ENCODE measurements around the gene C12orf57.

The C12orf57 gene

DNA sequence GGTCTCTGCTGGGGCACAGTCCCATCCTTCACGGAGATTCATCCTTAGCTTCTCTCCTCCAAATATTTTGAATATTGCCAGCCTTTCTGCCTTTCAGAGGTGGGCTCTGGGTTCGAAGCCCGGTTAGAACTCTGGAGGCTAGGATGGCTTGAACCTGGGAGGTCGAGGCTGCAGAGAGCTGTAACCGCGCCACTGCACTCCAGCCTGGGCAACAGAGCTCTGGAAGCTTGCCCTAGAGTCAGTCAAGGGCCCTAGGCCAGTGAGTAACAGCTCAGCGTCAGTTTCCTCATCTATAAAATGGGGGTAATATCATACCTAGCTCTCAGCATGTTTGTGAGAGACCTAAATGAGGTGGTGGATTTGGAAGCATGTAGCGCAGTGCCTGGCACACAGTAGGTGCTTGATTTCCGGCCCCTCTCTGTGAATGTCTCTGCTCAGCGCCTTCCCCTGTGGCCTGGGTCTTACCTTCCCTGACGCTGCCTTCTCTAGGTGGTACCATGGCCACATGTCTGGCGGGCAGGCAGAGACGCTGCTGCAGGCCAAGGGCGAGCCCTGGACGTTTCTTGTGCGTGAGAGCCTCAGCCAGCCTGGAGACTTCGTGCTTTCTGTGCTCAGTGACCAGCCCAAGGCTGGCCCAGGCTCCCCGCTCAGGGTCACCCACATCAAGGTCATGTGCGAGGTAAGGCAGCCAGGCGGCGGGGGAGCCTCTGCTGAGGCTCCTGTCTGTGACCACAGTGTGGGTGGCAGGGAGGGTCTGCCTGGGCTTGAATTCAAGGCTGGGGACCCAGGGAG is 10.7 kb downstream of the C12orf57 start:
- FAIRE-seq, result no peak

DNA sequence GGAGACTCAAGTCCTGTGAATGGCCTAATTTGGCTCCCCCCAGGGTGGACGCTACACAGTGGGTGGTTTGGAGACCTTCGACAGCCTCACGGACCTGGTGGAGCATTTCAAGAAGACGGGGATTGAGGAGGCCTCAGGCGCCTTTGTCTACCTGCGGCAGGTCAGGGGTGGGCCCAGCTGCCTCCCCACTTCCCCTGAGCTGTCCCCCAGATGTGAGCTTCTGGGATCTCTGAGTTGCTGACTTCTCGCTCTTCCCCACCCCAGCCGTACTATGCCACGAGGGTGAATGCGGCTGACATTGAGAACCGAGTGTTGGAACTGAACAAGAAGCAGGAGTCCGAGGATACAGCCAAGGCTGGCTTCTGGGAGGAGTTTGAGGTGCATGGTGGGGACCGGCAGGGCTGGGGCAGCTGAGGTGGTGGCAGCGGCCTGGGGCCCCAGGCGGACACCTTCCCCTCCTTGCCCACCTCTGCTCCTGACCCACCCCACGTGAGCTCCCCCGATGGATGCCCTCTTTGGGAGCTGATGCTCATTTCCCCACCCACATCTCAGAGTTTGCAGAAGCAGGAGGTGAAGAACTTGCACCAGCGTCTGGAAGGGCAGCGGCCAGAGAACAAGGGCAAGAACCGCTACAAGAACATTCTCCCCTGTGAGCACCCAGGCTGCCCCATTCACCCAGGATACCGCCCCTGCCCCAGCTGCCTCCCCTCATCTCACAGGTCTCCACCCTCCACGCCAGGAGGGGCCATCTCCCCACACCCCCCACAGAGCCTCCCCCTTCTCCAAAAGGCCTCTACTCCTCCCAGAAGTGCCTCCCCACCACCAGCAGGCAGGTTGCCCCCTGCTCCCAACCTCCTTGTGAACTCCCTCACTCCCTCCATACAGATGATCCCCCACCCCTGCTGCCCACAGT is 11.5 kb downstream of the C12orf57 start:
- no peak for FAIRE-seq

DNA sequence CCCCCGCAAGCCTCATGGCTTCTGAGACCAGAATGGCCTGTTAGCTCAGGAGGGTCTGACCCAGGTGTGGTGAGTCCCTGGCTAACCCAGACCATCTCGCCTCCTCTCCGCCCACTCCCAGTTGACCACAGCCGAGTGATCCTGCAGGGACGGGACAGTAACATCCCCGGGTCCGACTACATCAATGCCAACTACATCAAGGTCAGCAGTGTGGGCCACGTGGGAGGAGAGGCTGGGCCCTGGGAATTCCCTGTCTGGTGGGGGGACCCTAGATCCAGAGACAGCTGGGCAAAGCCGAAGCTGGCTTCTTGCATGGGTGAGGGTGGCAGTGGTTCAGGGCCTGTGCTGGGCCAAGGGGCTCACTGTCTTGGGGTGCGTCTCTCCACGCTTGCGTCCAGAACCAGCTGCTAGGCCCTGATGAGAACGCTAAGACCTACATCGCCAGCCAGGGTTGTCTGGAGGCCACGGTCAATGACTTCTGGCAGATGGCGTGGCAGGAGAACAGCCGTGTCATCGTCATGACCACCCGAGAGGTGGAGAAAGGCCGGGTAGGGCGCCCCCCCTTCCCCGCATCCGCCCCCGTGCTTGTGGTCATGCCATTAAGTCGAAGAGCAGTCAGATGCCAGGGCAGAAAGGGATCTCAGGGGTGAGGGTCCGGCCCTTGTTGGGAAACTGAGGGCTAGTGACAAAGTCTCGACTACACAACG is 12.4 kb downstream of the C12orf57 start:
- FAIRE-seq, result no peak

DNA sequence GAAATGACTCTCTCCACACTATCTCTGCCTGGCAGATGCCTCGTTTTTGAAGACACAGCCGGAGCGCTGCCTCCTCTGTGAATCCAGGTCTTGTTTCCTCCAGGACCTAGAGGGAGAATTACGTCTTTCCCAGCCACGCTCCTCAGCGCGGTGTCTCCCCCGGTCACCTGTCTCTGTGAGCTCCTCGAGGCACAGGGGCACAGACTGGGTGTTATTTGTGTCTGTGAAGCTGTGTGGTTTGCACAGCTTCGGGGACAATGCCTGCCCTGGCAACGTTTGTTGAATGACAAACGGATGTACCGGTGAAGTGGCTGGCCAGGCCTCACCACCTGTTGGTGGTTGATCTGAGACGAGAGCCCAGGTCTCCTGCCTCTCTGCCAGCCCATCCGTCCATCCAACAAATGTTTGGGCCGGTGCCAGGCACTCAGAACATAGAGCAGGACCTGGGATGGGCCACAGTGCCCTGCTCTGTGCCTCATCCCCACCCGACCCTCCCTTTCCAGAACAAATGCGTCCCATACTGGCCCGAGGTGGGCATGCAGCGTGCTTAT is 13.4 kb downstream of the C12orf57 start:
- FAIRE-seq, result no peak

DNA sequence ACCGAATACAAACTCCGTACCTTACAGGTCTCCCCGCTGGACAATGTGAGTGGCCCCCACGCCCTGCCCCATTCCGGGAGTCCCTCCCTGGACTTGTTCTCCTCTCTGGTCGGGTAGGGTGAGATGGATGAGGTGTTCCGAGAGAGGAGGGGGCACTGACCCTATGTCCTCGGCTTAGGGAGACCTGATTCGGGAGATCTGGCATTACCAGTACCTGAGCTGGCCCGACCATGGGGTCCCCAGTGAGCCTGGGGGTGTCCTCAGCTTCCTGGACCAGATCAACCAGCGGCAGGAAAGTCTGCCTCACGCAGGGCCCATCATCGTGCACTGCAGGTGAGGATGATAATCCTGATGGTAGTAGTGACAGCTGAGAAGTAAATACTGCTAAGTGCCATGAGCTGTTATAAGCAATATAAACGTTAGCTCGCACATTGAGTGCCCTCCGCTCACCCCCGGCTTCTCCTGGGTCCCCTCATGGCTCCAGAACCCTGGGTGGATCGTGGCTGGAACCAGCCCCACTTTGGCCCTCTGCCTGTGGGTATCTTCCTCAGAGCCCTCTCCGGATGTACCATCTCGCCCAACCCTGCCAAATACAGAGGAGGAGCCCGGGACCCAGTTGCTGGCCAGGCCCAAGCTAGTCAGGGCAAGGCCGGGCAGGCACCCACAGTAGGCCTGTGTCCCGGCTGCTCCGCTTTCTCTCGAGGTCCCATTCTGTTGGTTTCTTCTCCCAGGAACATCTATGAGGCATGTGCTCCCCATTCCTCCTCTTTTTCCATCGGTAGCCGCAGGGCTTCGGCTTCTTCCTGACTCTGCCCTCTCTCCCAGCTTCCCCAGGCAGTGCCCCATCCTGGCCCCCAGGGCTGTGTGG is 14.2 kb downstream of the C12orf57 start:
- no peak for FAIRE-seq

DNA sequence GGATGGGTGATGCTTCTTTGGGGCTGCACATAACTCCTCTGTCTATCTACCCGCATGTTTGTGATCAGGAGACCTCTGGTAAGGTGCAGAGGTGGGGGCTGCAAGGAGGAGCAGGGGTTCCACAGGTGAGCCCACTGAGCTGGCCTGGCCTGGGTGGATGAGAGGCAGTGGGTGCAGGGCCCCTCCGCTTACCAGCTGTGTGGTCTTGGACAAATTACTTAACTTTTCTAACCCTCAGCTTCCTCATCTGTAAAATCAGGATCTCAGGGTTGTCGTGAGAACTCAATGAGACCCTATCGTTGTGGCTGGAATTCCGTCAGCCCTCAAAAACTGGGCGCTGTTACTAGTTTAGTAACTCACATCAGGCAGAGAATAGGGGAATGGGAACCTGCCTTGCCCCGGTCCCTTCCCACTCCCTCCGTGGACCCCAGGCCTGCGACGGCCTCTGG is 14.8 kb downstream of the C12orf57 start:
- FAIRE-seq, result no peak

DNA sequence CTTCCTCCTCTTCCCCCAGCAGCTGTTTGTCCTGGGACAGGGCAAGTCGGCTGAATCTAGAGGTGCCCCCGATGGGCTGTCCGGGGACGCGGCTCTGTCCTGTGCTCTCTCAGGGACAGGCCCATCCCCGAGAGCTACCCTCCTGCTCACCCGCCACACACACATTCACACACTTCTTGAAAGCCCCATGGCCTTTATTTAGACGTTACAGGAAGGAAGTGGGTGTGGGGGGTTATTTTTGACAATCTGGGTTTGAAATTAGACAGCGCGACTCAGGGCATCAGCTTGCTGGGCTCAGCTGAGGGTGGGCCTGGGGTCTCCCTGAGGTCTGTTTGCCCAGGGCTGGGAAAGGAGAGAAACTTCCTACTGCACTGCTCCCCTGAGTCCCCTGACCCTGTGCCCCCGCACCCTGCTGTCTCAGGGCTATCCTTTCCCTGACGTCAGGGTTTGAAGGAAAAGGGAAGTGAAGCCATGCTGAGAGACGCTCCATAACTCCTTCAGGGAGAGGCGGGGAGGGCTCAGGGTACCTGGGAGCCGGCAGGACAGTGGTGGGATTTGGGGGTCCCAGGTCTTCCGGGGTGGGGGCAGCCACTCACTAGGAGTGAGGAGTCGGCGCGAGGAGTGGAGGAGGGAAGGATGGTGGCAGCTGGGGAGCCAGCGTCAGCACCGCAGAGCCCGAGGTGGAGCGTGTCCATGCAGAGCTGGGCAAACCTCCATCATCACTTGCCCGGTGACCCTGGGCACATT is 15.4 kb downstream of the C12orf57 start:
- FAIRE-seq, result no peak

DNA sequence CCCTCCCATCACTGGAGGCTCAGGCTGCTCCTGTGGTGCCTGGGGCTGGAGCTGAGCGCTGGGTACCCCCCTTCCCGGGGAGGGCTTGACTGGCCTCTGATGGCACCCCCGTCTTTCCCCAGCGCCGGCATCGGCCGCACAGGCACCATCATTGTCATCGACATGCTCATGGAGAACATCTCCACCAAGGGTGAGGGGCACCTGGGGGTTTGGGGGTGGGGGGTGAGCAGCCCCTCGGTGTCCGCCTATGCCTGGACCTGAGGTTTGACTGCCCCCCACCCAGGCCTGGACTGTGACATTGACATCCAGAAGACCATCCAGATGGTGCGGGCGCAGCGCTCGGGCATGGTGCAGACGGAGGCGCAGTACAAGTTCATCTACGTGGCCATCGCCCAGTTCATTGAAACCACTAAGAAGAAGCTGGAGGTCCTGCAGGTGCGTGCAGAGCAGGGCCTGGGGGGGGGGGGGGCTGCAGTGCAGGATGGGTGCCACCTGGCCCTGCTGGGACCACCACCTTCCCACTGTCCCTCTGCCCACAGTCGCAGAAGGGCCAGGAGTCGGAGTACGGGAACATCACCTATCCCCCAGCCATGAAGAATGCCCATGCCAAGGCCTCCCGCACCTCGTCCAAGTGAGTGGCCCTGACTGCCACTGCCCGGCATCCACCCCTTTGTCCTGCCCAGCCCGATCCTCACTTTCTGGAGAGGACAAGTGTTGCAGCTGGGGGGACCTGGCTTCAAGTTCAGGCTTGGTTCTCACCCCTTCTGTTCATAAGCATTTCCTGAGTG is 16.2 kb downstream of the C12orf57 start:
- no peak for FAIRE-seq

DNA sequence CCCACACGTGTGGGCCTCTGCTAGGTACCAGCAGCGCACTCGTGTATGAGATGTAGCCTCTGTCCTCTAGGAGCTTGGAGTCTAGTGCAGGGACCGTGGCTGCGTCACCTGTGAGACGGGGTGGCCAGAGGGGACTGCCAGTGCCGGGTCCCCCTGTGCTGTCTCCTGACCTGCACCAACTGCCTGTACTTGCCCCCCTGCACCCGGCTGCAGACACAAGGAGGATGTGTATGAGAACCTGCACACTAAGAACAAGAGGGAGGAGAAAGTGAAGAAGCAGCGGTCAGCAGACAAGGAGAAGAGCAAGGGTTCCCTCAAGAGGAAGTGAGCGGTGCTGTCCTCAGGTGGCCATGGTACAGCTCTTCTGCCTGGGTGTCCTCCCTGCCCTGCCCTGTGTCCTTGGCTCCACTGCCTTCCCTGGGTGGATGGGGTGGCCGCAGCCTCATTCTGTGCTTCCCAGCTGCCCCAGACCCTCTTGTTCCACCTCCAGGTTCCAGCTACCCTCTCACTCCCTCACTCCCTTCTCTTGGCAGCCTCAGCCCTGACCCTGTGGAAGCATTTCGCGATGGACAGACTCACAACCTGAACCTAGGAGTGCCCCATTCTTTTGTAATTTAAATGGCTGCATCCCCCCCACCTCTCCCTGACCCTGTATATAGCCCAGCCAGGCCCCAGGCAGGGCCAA is 16.9 kb downstream of the C12orf57 start:
- FAIRE-seq, result no peak

DNA sequence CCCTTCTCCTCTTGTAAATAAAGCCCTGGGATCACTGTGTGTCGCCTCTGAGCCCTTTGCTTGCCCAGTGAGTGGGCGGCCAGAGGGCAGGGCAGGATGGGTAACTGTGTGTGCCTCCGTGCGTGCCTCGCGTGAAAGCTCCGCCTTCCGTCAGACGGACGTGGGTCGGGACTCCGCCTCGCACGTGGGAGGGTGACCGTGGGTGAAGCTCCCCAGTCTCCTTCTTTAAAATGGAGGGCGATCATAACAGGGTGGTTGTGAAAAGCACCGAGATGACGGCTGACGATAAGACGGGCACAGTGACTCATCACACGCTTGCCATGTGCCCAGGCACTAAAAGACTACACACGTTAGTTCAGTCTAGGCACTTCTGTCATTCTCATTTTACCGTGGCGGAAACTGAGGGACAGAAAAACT is 17.5 kb downstream of the C12orf57 start:
- FAIRE-seq, result no peak

DNA sequence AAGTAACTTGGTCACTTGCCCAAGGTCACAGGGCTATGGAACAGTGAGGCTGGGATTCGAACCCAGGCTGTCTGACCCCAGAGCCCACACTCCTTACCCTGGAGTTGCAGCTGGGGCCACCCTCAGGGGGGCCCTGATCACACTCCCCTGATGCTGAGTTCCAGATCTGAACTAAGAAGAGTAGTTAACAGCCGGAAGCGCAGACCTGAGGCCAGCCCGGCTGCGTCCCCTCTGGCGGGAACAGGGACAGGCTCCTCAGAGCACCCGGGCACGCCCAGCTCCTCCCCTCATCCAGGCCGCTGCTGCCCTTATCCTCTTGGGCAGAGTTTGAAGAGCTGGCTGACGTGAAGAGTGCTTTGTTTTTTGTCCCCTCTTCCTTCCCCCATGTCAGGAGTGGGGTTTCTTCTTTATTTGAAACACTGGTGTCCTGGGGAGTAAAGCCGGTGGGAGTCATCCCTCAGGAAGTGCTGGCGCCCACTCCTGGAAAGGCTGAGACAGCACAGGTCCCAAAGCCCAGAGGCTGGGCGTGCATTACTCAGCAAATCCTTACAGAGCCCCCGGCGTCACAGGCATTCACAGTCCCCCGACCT is 18.0 kb downstream of the C12orf57 start:
- FAIRE-seq, result no peak

DNA sequence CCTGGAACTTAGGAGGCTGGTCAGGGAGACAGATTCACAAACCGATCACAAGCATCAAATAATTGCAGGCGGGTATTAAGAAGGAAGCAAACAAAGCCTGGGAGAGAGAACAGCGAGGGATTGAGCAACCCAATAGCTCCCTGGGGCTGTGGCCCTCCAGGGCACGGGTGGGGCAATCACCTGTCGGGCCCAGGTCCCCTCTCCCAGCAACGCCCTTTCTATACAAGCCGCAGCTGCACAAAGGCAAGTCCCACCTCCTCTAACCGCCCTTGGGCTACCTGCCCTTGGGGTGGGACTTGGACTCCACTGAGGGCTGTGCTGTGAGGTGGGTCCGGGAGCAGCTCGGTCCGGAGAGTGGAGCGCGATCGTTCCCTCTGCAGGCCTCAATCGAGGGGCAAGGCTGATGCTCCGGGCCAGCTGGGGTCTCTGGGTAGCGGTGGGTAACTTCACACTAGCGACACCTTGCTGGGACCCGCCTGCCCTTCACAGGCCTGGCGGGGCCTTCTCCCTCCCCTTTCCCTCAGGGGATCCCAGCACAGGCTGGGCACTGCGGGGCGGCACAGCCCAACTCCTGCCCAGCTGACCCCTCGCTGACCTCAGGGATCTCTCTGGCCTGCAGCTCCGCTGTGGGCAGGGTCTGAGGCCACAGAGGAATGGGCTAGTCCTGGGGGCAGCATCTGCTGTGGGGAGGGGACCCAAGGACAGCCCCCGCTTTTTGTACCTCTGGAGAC is 18.6 kb downstream of the C12orf57 start:
- FAIRE-seq, result no peak

DNA sequence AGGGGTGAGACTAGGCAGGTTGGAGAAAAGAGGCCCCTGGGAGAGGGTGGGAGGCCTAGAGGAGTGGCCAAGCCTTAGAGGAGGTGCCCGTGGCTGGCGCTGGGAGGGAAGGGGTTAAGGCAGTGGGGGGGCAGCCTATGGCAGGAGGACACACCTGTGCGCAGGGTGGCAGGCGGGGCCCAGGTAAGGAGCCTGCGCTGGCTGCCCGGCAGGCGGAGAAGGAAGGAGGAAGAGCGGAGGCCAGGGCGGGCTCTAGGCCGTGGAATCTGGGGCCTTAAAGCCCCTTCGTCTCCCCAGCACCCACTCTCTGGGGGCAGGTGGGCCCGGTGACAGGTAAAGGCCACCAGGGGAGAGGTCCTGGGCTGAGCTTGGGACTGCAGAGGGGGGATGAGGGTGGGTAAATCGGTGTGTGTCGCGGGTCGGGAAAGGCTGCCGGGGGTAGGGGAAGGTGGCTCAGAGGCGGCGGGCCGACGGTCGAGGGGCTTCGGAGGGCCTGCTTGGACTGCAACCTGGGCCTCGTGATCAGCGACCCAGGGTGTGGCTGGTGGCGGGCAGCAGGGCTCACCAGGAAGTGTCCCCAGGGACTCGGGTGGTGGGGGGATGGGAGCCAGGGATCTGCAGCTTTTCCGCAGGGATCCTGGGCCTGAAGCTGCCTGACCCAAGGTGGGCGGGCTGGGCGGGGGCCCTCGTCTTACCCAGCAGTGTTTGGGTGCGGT is 19.4 kb downstream of the C12orf57 start:
- FAIRE-seq, result no peak

DNA sequence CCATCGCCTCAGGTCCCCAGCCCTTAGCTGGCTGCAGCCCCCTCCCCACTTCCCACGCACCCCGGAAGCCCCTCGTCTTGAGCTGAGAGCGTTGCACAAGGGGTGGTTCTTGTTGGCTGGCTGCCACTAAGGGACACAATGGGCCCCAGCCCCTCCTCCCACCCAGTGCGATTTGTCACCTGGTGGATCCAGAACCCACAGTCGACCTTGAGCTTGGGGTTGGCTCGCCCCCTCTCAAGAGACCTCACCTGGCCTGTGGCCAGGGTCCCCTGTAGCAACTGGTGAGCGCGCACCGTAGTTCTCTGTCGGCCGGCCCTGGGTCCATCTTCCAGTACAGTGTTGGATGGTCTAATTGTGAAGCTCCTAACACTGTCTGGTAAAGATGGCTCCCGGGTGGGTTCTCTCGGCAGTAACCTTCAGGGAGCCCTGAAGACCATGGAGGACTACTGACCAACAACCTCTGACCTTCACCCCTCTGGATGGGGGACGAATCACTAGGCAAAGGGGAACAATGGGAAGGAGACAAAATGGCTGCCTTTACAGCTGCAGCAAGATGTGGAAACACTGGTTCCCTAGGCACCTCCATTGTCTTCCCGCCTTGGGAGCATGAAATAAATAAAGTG is 20.1 kb downstream of the C12orf57 start:
- FAIRE-seq, result no peak

DNA sequence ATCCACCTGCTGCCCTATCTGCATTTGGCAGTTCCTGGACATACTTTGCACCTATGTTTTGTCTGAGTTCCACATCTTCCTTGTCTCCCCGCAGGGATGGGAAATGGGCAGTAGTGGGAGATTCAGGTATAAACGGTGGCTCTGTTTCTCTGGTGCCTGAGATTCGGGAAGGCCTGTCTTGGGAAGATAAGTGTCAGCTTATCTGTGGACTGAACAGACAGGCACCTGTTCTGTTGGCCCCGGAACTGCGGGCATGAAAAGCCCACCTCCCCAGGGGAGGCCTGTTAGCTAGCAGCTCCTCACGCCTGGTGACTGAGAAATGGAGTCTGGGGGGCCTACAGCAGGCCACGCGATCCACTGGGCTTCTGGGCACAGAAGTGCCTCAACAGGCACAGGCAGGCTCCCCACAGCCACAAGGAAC is 20.8 kb downstream of the C12orf57 start:
- FAIRE-seq, result no peak

DNA sequence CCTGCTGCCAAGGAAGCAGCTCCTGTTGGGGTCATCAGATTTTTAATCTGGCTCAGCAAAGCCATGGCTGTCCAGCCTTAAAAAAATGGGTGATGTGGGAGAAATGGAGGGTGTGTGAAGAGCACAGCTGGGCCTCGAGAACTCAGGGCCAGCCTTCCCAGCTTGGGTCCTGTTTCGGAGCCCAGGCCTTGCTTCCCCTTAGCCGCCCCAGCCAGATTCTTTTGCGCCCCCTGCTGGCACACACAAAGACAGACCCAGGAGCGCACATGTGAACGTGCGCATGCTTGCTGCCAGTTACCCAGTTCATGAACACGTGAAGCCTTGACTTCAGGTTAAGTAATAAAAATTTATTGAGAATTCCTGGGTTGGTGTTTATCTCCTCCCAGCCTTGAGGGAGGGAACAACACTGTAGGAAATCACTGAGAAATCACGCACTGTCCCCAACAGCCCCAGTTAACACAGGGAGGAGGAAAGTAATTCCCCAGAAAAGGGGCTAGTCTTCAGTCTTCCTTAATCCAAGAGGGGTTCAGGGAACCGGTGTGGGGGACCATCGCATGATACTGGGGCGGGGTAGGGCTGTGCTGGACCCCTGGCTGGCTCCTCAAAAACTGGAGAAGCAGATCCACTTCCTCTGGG is 21.3 kb downstream of the C12orf57 start:
- FAIRE-seq, result no peak

DNA sequence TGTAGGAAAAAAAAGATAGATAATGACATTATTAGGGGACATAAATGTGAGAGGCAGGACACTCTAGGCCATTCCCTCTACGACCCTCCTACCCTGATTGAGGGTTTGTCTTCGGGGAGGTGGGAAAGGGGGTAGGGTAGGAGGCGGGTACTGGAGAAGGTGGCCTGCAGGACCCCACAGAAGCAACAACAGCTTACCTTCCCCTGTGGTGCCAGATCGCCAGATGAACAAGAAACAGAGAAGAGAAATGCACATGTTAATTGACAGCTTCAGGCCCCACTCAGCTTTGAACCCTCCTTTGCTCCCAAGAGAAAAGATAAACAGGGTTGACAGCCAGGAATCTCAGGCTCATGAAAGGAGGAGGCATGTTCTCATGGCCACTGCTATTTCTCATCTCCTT is 21.9 kb downstream of the C12orf57 start:
- FAIRE-seq, result no peak
